MM.1S (cell line): ENCODE results near the gene HOXA13.

Experiments used
- DNase-seq: peaks from one replicate; pipeline ENCODE4 v3.0.0-alpha.2; 2015
- H2AFZ ChIP-seq: fragments of 300-600 bp; sonication (generic); 2 replicates; pipeline ENCODE4 v1.6.0; 2016; ENCODE audit warnings: antibody characterized with exemption, low read length
- H3F3A ChIP-seq: fragments of 300-600 bp; sonication (generic); 2 replicates; pipeline ENCODE4 v1.6.1; 2016; ENCODE audit warnings: mild to moderate bottlenecking, antibody characterized with exemption, low read length, moderate library complexity, mixed read lengths; ENCODE audit not compliant: insufficient read depth
- H3K27ac ChIP-seq: fragments of 300-600 bp; sonication (generic); 2 replicates; pipeline ENCODE4 v1.5.1; 2016; ENCODE audit warnings: mild to moderate bottlenecking, low read length
- H3K27me3 ChIP-seq: fragments of 300-600 bp; sonication (generic); replicated peaks from 2 replicates; pipeline ENCODE4 v1.6.0; 2016; ENCODE audit warnings: low read length; ENCODE audit not compliant: insufficient read depth
- H3K36me3 ChIP-seq: fragments of 300-600 bp; sonication (generic); replicated peaks from 2 replicates; pipeline ENCODE4 v1.6.1; 2016; ENCODE audit warnings: mild to moderate bottlenecking, low read length, mixed read lengths; ENCODE audit not compliant: insufficient read depth
- H3K4me1 ChIP-seq: fragments of 300-600 bp; sonication (generic); 2 replicates; pipeline ENCODE4 v1.6.1; 2016; ENCODE audit warnings: low read length, mixed read lengths
- H3K4me2 ChIP-seq: fragments of 300-600 bp; sonication (generic); 2 replicates; pipeline ENCODE4 v1.6.0; 2016; ENCODE audit warnings: low read depth, low read length
- H3K4me3 ChIP-seq: fragments of 300-600 bp; sonication (generic); 2 replicates; pipeline ENCODE4 v1.5.1; 2016; ENCODE audit warnings: low read length, mixed read lengths
- H3K79me2 ChIP-seq: fragments of 300-600 bp; sonication (generic); 2 replicates; pipeline ENCODE4 v1.6.1; 2016; ENCODE audit warnings: mixed run types, low read length, mixed read lengths
- H3K9ac ChIP-seq: fragments of 300-600 bp; sonication (generic); 2 replicates; pipeline ENCODE4 v1.6.1; 2016; ENCODE audit warnings: low read length, mixed read lengths
- H3K9me2 ChIP-seq: fragments of 300-600 bp; sonication (generic); replicated peaks from 2 replicates; pipeline ENCODE4 v1.6.1; 2016; ENCODE audit warnings: mild to moderate bottlenecking, low read length, mixed read lengths; ENCODE audit not compliant: insufficient read depth
- H3K9me3 ChIP-seq: fragments of 300-600 bp; sonication (generic); replicated peaks from 2 replicates; pipeline ENCODE4 v1.6.1; 2016; ENCODE audit warnings: mild to moderate bottlenecking, low read length, mixed read lengths; ENCODE audit not compliant: insufficient read depth
- H4K20me1 ChIP-seq: fragments of 300-600 bp; sonication (generic); 2 replicates; pipeline ENCODE4 v1.6.1; 2016; ENCODE audit warnings: mild to moderate bottlenecking, low read length, moderate library complexity, mixed read lengths; ENCODE audit not compliant: insufficient read depth
- CTCF ChIP-seq: fragments of 300-600 bp; sonication (generic); IDR thresholded peaks from 2 replicates; pipeline ENCODE4 v1.5.1; 2016; ENCODE audit warnings: antibody characterized with exemption, low read length, mixed read lengths
- EZH2 ChIP-seq: fragments of 300-600 bp; sonication (generic); optimal IDR thresholded peaks from 2 replicates; pipeline ENCODE3; 2017; ENCODE audit warnings: low read depth, mild to moderate bottlenecking, antibody characterized with exemption, low read length, mixed read lengths
- EZH2phosphoT487 ChIP-seq: fragments of 300-600 bp; sonication (generic); IDR thresholded peaks from 2 replicates; pipeline ENCODE4 v1.6.1; 2018; ENCODE audit warnings: antibody characterized with exemption, low read length

The HOXA13 gene

DNA sequence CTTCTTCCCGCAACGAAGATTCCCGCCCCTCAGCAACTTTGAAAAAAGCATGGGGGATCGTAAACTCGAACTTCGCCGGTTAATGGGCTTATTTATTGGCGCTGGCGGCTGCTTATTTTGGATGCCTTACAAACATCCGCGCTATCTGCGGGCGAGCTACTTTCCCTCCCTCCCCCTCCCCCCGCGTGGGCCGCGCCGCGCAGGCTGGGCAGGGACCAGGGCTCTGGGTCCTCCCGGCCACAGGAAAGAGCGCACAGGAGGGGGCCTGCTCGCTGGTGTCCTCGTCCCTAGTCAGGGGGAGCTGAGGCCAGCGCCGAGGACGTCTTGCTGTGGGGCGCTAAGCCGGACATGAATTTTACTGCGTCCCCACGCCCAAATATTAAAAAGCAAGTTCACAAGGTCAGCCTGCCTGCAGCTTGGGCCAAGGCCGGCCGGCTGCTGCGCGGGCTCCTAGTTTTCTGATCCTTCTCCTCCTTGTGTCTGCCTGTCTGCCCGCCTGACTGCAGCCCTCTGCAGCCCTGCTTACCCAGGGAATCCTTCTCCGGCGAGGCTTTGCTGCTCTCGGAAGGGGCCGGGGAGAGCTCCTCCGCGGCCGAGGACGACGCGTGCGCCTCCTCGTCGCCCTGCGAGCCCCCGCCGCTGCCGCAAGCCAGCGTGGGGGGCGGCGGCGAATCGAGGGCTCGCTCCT, 26.9 kb downstream of the HOXA13 start:
- Histone ChIP-seq H3K27me3 (peaks cover 79% of the 10 kb centered on the region), H3K27ac (no peak overlapping the region), H3K4me2 (peak overlapping the region; percentile 99), H3F3A (peaks cover 12% of the 10 kb centered on the region), H4K20me1 (no peaks in the 10 kb centered on the region), H3K36me3 (no peaks in the 10 kb centered on the region), H2AFZ (peak overlapping the region; percentile 58), H3K79me2 (no peaks in the 10 kb centered on the region), H3K9ac (no peak overlapping the region), H3K4me3 (peak overlapping the region; percentile 59), H3K4me1 (peaks cover 9% of the 10 kb centered on the region), H3K9me3 (no peaks in the 10 kb centered on the region), H3K9me2 (no peaks in the 10 kb centered on the region)
- TF ChIP-seq EZH2 (no peak), EZH2phosphoT487 (no peak), CTCF (no peak)
- no peak for DNase-seq

DNA sequence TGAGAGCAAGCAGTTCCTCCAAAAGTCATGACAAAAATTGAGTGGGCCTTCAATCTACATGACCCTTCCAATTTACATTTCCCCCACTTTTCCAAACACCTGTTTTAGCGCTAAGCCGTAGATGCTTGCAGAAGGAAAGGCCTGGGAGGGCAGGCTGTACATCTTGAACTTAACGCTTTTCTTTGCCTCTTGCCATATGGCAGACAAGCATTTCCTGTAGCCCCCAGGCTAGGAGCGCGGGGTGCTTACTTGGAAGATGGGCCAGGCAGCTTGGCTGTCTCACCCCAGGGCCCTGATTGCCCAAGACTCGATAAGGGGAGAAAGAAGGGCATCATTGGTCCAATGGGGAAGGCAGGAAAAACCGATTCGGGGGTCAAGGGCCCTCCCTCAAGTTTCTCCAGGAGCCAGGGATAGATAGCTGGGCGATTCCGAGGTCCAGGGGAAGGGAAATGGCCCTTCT, 27.5 kb downstream of the HOXA13 start:
- Histone ChIP-seq H3F3A (peaks cover 12% of the 10 kb centered on the region), H3K9ac (no peak overlapping the region)
- no peak for DNase-seq

DNA sequence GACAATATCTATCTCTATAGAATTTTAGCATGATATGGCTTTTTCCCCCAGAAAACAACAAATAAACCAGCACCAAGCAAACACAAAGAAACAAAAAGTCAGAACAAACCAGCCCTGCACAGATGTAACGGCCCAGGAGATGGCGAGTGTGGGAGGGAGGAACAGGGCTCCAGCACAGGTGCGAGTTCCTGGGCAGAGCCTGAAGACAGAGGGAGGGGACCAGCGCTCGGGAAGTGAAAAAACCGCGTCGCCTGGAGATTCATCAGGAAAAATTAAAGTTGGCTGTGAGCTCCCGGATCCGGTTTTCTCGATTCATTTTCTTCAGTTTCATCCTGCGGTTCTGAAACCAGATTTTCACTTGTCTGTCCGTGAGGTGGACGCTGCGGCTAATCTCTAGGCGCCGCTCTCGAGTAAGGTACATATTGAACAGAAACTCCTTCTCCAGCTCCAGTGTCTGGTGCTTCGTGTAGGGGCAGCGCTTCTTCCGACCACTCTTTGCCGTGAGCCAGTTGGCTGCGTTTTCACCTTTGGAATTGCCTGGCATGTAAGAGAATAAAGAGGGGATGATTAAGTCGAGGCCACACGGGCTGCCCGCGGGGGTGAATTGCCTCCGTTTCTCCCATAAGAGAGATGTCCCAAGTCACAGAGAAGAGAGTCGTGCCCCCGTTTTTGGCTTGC, 28.1 kb downstream of the HOXA13 start:
- Histone ChIP-seq H3K27me3 (peaks cover 91% of the 10 kb centered on the region), H2AFZ (no peak overlapping the region), H3K4me2 (peak overlapping the region; percentile 99), H3K4me3 (peak overlapping the region; percentile 59), H3K4me1 (peaks cover 9% of the 10 kb centered on the region), H3K9ac (no peak overlapping the region), H3K9me2 (no peaks in the 10 kb centered on the region), H3K79me2 (no peaks in the 10 kb centered on the region), H3K27ac (no peak overlapping the region), H3K9me3 (no peaks in the 10 kb centered on the region), H4K20me1 (no peaks in the 10 kb centered on the region), H3K36me3 (no peaks in the 10 kb centered on the region), H3F3A (peaks cover 12% of the 10 kb centered on the region)
- no peak for DNase-seq
- TF ChIP-seq CTCF (no peak; the same call in 1 of the 2 replicates), EZH2 (no peak), EZH2phosphoT487 (no peak)

More for the DNA sequence above, 27.5 kb downstream of the HOXA13 start:
- H3K27me3 ChIP-seq = peaks cover 85% of the 10 kb centered on the region
- peak overlapping the region; percentile 59 for H3K4me3 ChIP-seq
- no peaks in the 10 kb centered on the region for H3K79me2 ChIP-seq
- H4K20me1 ChIP-seq = no peaks in the 10 kb centered on the region
- H3K9me2 ChIP-seq = no peaks in the 10 kb centered on the region
- H3K36me3 ChIP-seq = no peaks in the 10 kb centered on the region
- H3K9me3 ChIP-seq = no peaks in the 10 kb centered on the region
- H3K4me2 ChIP-seq = peak overlapping the region; percentile 99
- H3K4me1 ChIP-seq = peaks cover 9% of the 10 kb centered on the region
- peak overlapping the region; percentile 58; the same call in 1 of the 2 replicates for H2AFZ ChIP-seq
- H3K27ac ChIP-seq = no peak overlapping the region
- TF ChIP-seq CTCF (no peak), EZH2 (no peak), EZH2phosphoT487 (no peak)
